Amygdala (tissue), 56 donors: ENCODE results near the gene AMOTL2.

Source experiments
- DNase-seq, 56 donors: peaks; one replicate each; lab custom pipeline; 2025; lab: John Stamatoyannopoulos, UW

The AMOTL2 gene

GRCh38 chr3:134367869-134368750, 6.1 kb downstream of the AMOTL2 start:
- no peak for DNase-seq

GRCh38 chr3:134366928-134367811, 7.1 kb downstream of the AMOTL2 start:
- peak; percentile 40 to 99 (median 94) for DNase-seq

GRCh38 chr3:134366221-134366927, 7.9 kb downstream of the AMOTL2 start:
- DNase-seq: no peak

- no peak for DNase-seq
Measured at GRCh38 chr3:134365766-134366065, 8.5 kb downstream of the AMOTL2 start.

GRCh38 chr3:134364936-134365765, 9.1 kb downstream of the AMOTL2 start:
- DNase-seq: no peak

GRCh38 chr3:134364061-134364935, 9.9 kb downstream of the AMOTL2 start:
- DNase-seq: peak in 54 of 56 donors; percentile 20 to 88 (median 69)

- no peak for DNase-seq
Measured at GRCh38 chr3:134363381-134363755, 10.9 kb downstream of the AMOTL2 start.

GRCh38 chr3:134362670-134363380, 11.4 kb downstream of the AMOTL2 start:
- DNase-seq: no peak

- no peak for DNase-seq
Measured at GRCh38 chr3:134362221-134362620, 12.0 kb downstream of the AMOTL2 start.

- no peak for DNase-seq
Measured at GRCh38 chr3:134361162-134361835, 12.9 kb downstream of the AMOTL2 start.

- DNase-seq: no peak
Measured at GRCh38 chr3:134360046-134360445, 14.2 kb downstream of the AMOTL2 start.

- no peak for DNase-seq
Measured at GRCh38 chr3:134359121-134360010, 14.9 kb downstream of the AMOTL2 start.

GRCh38 chr3:134357914-134358811, 16.1 kb downstream of the AMOTL2 start:
- no peak for DNase-seq

GRCh38 chr3:134357261-134357913, 16.9 kb downstream of the AMOTL2 start:
- no peak for DNase-seq

GRCh38 chr3:134356411-134357040, 17.7 kb downstream of the AMOTL2 start:
- no peak for DNase-seq
